K562 (cell line): ENCODE measurements around the gene CCDC9B. TPM values are rescaled to one million over a fixed set of nuclear protein-coding genes. Genes with fewer than 3 reads are reported as not detected.

Experiments
- BRD9 ChIP-seq: fragments of 450-650 bp; IDR thresholded peaks from 2 replicates; pipeline ENCODE4 v1.6.1; 2018; ENCODE audit warnings: low read depth; ENCODE audit not compliant: partially characterized antibody
- DACH1 ChIP-seq: fragments of 450-650 bp; IDR thresholded peaks from 2 replicates; pipeline ENCODE4 v1.6.1; 2018; ENCODE audit not compliant: partially characterized antibody
- ETS1 ChIP-seq: conservative IDR thresholded peaks from 2 replicates; pipeline ENCODE4 v1.6.1; 2011; ENCODE audit warnings: low read depth, mild to moderate bottlenecking, low read length; ENCODE audit not compliant: control insufficient read depth
- FOXP1 ChIP-seq: sonication (generic); formaldehyde crosslinking; IDR thresholded peaks from 2 replicates; pipeline ENCODE4 v1.8.0; 2022; ENCODE audit warnings: mild to moderate bottlenecking, missing genetic modification reagents
- HEY1 ChIP-seq: fragments of 250-450 bp; sonication (Bioruptor Pico); IDR thresholded peaks from 2 replicates; pipeline ENCODE4 v1.5.0; 2020; ENCODE audit warnings: mild to moderate bottlenecking, moderate library complexity, borderline replicate concordance
- HMG20A ChIP-seq: fragments of 450-650 bp; formaldehyde crosslinking; conservative IDR thresholded peaks from 2 replicates; pipeline ENCODE4 v1.4.0; 2020; ENCODE audit warnings: mild to moderate bottlenecking, mixed read lengths
- KLF10 ChIP-seq: fragments of 250-450 bp; sonication (Bioruptor Pico); IDR thresholded peaks from 2 replicates; pipeline ENCODE4 v1.6.1; 2021; ENCODE audit warnings: matching md5 sums
- LEF1 ChIP-seq: fragments of 450-650 bp; IDR thresholded peaks from 2 replicates; pipeline ENCODE4 v1.6.1; 2016; ENCODE audit warnings: mild to moderate bottlenecking
- NFRKB ChIP-seq: fragments of 450-650 bp; IDR thresholded peaks from 2 replicates; pipeline ENCODE4 v1.6.1; 2016; ENCODE audit warnings: low read depth
- NR2C2 ChIP-seq, 2 experiments: fragments of 200-800 bp in 1 of 2; sonication (Bioruptor generic) in 1 of 2; sonication (generic) in 1 of 2; formaldehyde crosslinking in 1 of 2; IDR thresholded peaks; 2 replicates each; pipeline versions ENCODE4 v1.6.1 to v1.8.0; 2016 to 2022; ENCODE audit warnings: mild to moderate bottlenecking in 1 of 2, missing compliant biosample characterization in 1 of 2, missing genetic modification characterization in 1 of 2, missing genetic modification reagents in 1 of 2
- PCBP1 ChIP-seq: fragments of 200-400 bp; formaldehyde crosslinking; IDR thresholded peaks from 2 replicates; pipeline ENCODE4 v1.6.1; 2018; ENCODE audit warnings: mild to moderate bottlenecking, low read depth, low read length; ENCODE audit not compliant: poor library complexity, severe bottlenecking
- RFX7 ChIP-seq: fragments of 250-450 bp; sonication (Bioruptor Pico); IDR thresholded peaks from 2 replicates; pipeline ENCODE4 v1.5.1; 2021; ENCODE audit warnings: mild to moderate bottlenecking
- TOE1 ChIP-seq, 2 experiments: fragments of 450-650 bp in 1 of 2; sonication (generic) in 1 of 2; formaldehyde crosslinking in 1 of 2; IDR thresholded peaks; 2 replicates each; pipeline versions ENCODE4 v1.7.1 to v1.8.0; 2016 to 2022; ENCODE audit warnings: borderline replicate concordance in 2 of 2, mild to moderate bottlenecking in 2 of 2, antibody characterized with exemption in 1 of 2, inconsistent platforms in 1 of 2, low read depth in 1 of 2, missing genetic modification reagents in 1 of 2, moderate library complexity in 1 of 2
- ZKSCAN8 ChIP-seq: fragments of 200-800 bp; sonication (Bioruptor generic); IDR thresholded peaks from 2 replicates; pipeline ENCODE4 v1.6.1; 2016; ENCODE audit warnings: missing genetic modification characterization, missing compliant biosample characterization
- ZNF644 ChIP-seq: fragments of 200-800 bp; sonication (Bioruptor generic); IDR thresholded peaks from 2 replicates; pipeline ENCODE4 v1.6.1; 2016; ENCODE audit warnings: low read depth, missing genetic modification characterization, missing compliant biosample characterization
- polyA plus RNA-seq, 8 experiments: library from polyadenylated mRNA; depleted of rRNA in 4 of 8; stranded (reverse) in 5 of 8; unstranded in 3 of 8; fragments of >200 nt; fragmentation: Nextera tagmentation in 2 of 8; fragmentation: Illumina TruSeq in 1 of 8; extraction: Ambion mirVana in 2 of 8; extraction: Trizol in 1 of 8; gene quantifications; 2 replicates each; pipeline versions ENCODE4 v1.2.1 to v1.2.3, GENCODE V29; 2011 to 2014; ENCODE audit warnings: inconsistent platforms in 1 of 8, missing spikeins in 1 of 8
- total RNA-seq, 7 experiments: library from RNA; depleted of rRNA in 6 of 7; stranded (reverse); fragments of >200 nt in 6 of 7; fragmentation: Illumina TruSeq in 2 of 7; extraction: Trizol in 2 of 7; gene quantifications; 2 replicates each; pipeline versions ENCODE4 v1.2.1 to v1.2.3, GENCODE V29; 2011 to 2021; ENCODE audit warnings: low replicate concordance in 1 of 7
- TF ChIP-seq, protein P1 (sequence below): sonication (generic); formaldehyde crosslinking; IDR thresholded peaks from 2 replicates; pipeline ENCODE4 v1.8.0; 2023; ENCODE audit warnings: mild to moderate bottlenecking, missing genetic modification reagents
- TF ChIP-seq, protein P2 (sequence below): fragments of 250-450 bp; sonication (Bioruptor Pico); IDR thresholded peaks from 2 replicates; pipeline ENCODE4 v1.8.0; 2021; ENCODE audit warnings: moderate library complexity, mild to moderate bottlenecking, inconsistent platforms
- TF ChIP-seq, protein P3 (sequence below): fragments of 450-650 bp; formaldehyde crosslinking; IDR thresholded peaks from 2 replicates; pipeline ENCODE4 v1.4.0; 2022; ENCODE audit warnings: missing genetic modification characterization

Gene CCDC9B
- total and polyA plus RNA-seq, 9 of the 15 experiments (the other 6 are each of a cell fraction or from before 2014, with no cell fraction given), result 0.01 to 0.47 (median 0.15) TPM; not detected in 1

DNA sequence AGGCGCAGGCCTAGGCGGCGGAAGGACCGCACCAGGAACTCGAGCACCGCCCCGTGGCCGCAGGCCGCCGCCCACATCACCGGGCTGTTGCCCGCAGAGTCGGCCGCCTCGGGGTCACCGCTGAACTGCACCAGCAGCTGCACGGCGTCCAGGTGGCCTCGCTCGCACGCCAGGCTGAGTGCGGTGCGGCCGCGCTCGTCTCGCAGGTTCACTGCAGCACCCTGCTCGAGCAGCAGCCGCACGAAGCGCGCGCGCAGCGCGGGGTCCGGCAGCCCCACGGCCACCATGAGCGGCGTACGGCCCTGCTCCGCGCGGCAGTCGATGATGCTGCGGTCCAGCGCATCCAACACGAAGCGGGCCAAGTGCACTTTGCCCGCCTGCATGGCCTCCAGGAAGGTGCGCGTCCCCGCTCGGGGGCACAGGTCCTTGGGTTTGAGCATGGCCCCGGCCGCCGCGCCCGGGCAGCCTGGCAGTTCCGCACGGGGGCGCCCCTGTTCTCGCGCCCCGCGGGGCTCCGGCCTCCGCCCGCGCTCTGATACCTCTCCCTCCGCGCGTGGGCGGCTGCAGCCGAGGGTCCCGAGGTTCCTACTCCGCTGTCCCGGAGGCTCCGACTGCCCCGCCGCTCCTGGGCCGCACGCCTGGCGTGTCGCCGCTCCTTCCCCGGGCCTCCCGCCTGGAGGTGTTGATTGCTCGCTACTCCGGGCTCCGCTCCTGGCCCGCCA is 58.4 kb downstream of the CCDC9B start (continued):
- TF ChIP-seq, protein P1, sequence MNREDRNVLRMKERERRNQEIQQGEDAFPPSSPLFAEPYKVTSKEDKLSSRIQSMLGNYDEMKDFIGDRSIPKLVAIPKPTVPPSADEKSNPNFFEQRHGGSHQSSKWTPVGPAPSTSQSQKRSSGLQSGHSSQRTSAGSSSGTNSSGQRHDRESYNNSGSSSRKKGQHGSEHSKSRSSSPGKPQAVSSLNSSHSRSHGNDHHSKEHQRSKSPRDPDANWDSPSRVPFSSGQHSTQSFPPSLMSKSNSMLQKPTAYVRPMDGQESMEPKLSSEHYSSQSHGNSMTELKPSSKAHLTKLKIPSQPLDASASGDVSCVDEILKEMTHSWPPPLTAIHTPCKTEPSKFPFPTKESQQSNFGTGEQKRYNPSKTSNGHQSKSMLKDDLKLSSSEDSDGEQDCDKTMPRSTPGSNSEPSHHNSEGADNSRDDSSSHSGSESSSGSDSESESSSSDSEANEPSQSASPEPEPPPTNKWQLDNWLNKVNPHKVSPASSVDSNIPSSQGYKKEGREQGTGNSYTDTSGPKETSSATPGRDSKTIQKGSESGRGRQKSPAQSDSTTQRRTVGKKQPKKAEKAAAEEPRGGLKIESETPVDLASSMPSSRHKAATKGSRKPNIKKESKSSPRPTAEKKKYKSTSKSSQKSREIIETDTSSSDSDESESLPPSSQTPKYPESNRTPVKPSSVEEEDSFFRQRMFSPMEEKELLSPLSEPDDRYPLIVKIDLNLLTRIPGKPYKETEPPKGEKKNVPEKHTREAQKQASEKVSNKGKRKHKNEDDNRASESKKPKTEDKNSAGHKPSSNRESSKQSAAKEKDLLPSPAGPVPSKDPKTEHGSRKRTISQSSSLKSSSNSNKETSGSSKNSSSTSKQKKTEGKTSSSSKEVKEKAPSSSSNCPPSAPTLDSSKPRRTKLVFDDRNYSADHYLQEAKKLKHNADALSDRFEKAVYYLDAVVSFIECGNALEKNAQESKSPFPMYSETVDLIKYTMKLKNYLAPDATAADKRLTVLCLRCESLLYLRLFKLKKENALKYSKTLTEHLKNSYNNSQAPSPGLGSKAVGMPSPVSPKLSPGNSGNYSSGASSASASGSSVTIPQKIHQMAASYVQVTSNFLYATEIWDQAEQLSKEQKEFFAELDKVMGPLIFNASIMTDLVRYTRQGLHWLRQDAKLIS (CRISPR knock-in tag), result 0 out of 2 replicates have a peak, but pooled peaks have one; percentile 46
- TF ChIP-seq, protein P2, sequence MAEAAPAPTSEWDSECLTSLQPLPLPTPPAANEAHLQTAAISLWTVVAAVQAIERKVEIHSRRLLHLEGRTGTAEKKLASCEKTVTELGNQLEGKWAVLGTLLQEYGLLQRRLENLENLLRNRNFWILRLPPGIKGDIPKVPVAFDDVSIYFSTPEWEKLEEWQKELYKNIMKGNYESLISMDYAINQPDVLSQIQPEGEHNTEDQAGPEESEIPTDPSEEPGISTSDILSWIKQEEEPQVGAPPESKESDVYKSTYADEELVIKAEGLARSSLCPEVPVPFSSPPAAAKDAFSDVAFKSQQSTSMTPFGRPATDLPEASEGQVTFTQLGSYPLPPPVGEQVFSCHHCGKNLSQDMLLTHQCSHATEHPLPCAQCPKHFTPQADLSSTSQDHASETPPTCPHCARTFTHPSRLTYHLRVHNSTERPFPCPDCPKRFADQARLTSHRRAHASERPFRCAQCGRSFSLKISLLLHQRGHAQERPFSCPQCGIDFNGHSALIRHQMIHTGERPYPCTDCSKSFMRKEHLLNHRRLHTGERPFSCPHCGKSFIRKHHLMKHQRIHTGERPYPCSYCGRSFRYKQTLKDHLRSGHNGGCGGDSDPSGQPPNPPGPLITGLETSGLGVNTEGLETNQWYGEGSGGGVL, result no peak
- TF ChIP-seq BRD9 (no peak), NR2C2 (CRISPR knock-in tag; IDR thresholded peaks at IDR 0.05) (no peak), NR2C2 (tag; IDR thresholded peaks at IDR 0.05) (peak; percentile 50; the same call in 1 of the 2 replicates), HMG20A (no peak), NFRKB (no peak), KLF10 (CRISPR knock-in tag) (no peak), LEF1 (no peak), FOXP1 (peak; percentile 85; the same call in 1 of the 2 replicates), TOE1 (IDR thresholded peaks at IDR 0.05; ENCODE audit: borderline replicate concordance) (no peak), TOE1 (CRISPR knock-in tag; IDR thresholded peaks at IDR 0.05; ENCODE audit: borderline replicate concordance, low read depth) (no peak), PCBP1 (no peak), HEY1 (CRISPR knock-in tag) (no peak), RFX7 (CRISPR knock-in tag) (no peak), ETS1 (no peak), ZNF644 (tag) (no peak), ZKSCAN8 (CRISPR knock-in tag) (no peak), DACH1 (no peak)
- TF ChIP-seq, protein P3, sequence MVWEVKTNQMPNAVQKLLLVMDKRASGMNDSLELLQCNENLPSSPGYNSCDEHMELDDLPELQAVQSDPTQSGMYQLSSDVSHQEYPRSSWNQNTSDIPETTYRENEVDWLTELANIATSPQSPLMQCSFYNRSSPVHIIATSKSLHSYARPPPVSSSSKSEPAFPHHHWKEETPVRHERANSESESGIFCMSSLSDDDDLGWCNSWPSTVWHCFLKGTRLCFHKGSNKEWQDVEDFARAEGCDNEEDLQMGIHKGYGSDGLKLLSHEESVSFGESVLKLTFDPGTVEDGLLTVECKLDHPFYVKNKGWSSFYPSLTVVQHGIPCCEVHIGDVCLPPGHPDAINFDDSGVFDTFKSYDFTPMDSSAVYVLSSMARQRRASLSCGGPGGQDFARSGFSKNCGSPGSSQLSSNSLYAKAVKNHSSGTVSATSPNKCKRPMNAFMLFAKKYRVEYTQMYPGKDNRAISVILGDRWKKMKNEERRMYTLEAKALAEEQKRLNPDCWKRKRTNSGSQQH (CRISPR knock-in tag), result no peak
